Activated CD4-positive, CD25-positive, alpha-beta regulatory T cell (primary cell): Measurements from ENCODE around the gene MSX1.

ENCODE experiments used
- DNase-seq, 4 experiments: peaks; one replicate each; lab custom pipeline; 2025; lab: John Stamatoyannopoulos, UW

The MSX1 gene

DNA sequence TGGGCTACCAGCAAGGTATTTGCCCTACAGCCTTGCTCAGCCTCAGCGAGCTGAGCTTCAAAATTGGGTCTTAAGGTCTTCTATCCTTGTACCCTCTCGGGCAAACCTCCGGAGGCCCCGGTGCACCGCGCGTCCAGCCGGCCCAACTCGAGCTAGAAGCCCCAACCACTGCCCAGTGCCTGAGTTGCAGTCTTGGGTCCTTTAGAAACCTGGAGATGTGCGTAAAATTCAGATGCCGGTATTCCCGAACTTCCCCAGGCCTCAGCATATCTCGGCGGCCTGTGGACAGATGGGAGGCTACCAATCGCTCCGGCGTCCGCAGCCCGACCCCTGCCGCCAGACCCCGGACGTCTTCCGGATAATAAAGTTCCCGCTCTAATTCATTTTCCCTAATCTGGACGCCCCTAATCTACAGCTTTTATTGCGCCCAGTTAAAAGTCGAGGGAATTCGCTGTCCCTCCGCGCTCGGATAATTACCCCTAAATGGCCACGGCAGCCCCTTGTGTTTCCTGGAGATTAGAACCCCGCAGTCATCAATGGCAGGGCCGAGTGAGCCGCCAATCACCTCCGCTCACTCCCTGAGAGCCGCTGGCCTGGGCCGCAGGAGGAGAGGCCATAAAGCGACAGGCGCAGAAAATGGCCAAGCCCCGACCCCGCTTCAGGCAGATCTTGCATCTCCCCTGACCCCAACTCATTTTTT, 1.5 kb upstream of the MSX1 start:
- no peak for DNase-seq

DNA sequence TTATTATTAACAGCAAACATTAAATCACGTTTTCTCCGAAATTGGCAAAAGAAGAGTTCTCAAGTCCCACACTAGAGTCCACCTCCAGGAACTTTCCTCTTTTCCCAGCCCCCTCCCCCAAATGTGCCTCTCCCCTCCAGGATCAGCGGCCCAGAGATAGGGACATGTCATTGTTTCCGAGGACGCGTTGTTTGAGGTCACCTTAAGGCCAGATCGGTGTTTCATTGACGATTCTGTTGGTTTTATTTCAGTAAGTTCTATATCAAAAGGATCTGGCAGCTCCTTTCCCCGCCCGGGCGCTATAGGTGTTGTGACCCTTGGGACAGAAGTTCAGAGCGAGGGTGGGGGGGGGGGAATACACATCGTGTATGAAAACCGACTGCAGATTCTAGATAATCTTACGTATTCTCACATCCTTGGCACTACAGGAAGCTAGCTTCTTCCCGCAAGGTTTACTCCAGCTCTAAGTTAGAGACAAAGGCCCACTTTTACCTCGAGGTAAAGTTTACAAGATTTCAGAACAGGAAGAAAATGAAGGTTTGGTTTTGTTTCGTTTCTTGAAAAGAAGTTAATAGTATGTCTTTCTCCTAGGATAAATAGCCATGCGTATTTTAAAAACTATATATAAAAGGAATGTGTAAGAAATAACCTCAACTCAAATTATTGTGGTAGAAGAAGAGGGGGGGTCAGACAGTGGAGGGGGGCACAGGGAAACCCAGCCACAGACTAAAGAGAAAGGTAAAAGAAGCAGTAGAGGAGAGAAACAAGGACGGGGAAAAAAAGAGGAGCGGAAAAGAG, 739 bp upstream of the MSX1 start:
- no peak for DNase-seq

DNA sequence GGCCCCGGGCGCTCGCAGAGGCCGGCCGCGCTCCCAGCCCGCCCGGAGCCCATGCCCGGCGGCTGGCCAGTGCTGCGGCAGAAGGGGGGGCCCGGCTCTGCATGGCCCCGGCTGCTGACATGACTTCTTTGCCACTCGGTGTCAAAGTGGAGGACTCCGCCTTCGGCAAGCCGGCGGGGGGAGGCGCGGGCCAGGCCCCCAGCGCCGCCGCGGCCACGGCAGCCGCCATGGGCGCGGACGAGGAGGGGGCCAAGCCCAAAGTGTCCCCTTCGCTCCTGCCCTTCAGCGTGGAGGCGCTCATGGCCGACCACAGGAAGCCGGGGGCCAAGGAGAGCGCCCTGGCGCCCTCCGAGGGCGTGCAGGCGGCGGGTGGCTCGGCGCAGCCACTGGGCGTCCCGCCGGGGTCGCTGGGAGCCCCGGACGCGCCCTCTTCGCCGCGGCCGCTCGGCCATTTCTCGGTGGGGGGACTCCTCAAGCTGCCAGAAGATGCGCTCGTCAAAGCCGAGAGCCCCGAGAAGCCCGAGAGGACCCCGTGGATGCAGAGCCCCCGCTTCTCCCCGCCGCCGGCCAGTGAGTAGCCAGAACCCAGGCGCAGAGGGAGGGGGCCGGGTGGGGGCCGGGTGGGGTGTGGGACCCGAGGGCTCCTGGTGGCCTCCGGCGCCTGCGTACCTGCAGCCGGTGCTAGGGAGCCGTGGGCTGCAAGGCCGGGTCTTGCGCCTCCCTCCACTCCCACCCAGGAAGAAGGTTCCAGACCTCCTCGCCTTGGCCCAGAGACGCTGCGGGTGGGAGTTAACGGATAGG, 534 bp downstream of the MSX1 start:
- no peak for DNase-seq

DNA sequence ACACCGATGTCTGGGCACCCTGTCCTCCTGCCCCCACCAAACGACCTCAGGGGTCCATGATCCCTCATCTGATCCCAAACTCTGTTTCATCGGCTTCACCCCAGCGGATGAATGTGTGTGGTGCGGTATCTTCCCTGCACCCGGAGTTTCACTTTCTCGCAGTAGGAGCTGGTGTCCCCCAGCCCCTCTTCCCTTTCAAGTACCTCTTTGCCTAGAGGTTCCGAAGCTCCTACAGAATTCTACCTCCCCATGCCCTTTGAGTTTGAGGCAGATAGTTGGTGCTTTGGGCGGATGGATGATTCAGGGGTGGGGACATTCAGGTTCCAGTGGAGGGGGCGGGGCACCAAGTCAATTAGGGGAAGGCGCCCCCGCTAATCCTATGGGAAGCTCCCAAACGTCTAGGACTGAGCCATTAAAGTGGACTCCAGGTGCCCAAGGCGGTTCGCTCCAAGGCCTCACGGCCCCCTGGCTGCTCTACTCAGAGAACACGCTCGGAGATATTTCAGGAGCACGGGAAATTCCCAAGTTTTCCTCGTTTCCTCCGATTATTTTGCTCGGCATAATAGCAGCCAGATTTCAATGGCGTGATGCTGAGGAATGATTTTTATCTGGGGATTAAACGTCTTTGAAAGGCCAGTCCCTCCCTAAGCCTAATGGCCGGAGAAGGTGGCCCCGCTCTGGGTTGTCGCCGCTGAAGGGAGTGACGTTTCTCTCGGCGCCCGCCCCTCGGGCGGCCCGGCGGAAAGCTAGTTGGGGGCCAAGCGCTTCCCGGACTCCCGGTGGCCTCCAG, 1.3 kb downstream of the MSX1 start:
- no peak for DNase-seq

DNA sequence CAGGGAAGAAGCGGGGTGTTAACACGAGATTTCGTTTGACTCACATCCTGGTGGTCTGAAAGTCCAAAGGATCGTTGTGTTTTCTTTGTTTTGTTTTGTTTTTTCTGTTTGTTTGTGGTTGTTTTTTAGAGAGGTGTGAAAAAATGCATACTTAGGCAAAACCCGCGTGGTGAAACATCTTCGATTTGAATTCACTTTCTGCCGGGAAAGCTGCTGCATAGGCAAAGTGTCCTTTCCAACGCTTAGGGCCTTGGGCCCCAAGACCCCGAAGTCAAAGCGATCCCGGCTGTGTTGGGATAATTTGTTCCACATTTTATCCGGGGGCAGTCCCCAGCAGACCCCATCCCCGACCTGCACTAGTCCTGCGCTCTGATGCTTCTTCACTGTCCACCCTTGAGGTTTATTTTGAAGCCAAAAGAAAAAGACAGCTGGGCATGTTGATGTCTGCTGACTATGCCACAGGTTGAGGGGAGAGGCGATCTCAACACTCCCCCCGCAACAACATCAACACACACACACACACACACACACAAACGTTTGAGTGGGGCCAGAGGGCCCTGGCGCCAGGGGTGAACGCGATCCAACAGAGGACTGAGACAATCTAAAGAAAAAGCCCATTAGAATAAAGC, 2.0 kb downstream of the MSX1 start:
- DNase-seq: no peak

DNA sequence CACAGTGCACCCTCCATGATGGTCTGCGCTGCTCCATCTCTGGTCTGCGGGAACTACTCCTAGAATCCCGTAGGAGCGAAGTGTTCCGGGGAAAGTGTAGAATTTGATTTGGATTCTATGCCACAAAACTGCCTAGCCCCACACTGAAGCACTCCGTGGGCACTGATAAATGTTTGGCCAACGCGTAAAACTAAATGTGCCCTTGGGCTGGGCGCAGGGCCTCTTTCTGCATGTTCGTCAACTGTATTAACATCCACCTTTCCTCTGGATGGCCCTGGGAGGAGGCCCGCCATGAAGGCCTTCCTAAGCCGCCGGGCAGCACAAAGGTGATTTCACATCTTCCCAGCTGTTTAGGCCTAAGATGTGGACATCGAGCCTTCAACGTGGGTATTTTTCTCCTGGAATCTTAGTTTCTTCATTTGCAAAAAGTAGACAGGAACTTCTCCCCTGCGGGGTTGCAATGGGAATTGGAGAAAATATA, 2.6 kb downstream of the MSX1 start:
- DNase-seq: no peak

DNA sequence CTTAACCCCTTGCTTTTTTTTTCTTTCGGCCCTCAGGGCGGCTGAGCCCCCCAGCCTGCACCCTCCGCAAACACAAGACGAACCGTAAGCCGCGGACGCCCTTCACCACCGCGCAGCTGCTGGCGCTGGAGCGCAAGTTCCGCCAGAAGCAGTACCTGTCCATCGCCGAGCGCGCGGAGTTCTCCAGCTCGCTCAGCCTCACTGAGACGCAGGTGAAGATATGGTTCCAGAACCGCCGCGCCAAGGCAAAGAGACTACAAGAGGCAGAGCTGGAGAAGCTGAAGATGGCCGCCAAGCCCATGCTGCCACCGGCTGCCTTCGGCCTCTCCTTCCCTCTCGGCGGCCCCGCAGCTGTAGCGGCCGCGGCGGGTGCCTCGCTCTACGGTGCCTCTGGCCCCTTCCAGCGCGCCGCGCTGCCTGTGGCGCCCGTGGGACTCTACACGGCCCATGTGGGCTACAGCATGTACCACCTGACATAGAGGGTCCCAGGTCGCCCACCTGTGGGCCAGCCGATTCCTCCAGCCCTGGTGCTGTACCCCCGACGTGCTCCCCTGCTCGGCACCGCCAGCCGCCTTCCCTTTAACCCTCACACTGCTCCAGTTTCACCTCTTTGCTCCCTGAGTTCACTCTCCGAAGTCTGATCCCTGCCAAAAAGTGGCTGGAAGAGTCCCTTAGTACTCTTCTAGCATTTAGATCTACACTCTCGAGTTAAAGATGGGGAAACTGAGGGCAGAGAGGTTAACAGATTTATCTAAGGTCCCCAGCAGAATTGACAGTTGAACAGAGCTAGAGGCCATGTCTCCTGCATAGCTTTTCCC, 3.4 kb downstream of the MSX1 start:
- DNase-seq: no peak

DNA sequence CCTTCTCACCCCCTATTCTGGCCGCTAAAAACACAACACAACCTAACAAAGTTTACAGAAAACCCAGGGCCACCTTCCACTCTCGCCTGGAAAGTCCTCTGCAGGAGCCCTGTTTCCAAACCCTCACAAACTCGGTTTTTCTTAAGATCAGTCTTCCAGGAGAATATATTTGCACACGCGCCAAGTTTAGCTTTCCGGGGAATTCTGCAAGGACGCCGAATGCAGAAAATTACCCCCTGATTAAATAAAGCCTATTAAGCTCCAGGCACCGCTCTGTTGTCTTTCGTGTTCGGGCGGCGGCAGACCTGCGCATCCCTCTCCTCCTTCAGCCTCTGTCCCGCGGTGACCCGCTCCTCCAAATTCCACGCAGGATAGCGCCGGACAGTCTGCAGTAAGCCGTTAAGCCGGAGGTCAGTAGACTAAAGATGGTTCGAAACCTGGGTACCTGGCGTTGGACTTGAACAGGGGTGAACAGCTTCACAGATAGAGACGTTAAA, 5.0 kb downstream of the MSX1 start:
- DNase-seq: no peak

DNA sequence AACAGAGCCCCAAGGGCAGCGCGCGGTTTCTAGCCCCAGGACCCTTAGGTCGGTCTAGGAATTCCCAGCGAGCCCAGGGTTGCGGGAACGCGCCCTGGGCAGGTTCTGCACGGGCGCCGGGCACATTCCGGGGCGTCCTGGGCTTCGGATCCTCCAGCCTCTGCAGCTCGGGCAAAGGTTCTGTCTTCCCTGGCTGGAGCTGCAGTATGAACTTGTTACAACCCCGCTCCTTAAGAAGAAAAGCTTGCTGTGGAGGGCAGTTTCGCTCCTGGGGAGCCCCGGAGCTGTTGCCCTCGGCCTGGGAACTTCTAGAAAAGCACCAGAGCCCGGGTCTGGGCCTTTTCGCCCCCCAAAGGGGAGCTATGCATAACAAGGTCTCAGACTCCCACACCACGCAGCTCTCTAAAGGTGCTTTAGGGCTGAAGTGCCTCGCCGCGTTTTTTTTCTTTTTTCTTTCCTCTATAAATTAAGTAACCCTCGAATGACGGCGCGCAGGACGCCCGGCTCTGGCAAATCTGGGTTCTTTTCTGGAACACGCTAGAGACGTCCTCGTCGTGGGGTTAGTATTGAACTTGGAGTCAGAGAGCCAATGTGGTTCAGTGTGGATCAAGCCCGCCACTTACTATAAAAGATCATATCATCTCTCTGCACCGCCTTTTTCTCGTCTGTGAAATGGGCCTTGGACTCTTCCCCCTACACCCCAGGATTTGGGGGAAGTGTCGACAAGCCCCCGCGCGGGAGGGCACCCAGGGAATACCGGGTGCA, 5.7 kb downstream of the MSX1 start:
- DNase-seq: no peak

DNA sequence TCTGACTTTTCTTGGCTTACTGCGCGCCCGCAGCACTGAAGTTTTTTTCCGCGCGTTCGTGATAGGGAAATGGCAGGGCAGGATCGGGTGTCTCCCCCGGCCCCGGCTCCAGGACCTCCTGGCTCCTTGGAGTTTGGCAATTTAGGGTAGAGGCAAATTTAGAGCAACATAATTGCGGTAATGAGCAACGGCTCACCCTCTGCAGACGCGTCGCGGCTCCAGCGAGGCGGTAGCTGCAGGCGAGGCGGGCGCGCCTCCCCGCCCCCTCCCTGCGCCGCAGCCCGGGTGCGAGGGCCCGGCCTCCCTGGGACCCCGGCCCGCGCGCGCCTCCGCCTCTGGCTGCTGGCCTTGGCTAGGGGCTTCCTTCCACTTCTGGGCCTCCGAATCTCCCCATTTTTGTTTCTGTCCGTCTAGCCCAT, 6.2 kb downstream of the MSX1 start:
- DNase-seq: no peak

DNA sequence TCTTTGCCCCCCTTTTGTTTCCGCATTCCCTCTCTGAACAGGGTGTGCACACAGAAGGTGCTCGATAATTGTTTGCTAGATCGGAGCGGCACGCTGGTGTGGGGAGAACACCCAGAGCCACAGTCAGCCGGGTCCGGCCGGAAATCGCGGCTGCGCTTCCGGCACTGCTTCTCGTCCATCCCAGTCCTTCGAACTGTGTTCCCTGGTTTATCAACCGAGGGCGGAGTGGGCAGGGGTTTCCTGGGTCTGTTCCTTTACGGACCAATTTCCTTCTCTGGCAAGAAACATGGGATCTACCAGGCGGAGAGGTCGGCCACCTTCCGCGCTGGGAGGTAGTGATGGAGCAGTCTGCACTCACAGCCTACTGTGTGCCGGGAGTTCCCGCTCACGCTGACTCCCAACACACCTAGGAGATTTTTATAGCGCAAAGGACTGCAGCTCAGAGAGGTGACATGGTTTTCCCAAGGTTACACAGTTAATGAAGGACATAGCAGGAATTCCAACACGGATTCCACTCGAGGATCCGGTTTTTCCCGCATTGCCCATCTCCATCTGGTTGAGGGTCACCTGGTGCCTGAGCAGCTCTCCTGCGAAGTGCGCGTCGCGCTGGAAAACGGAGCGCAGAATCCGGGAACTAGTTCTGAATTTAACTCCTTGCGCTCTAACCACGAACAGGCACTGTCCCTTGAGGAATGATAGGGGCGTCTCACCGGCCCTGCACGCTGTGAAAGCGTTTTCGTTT, 6.8 kb downstream of the MSX1 start:
- DNase-seq: no peak

DNA sequence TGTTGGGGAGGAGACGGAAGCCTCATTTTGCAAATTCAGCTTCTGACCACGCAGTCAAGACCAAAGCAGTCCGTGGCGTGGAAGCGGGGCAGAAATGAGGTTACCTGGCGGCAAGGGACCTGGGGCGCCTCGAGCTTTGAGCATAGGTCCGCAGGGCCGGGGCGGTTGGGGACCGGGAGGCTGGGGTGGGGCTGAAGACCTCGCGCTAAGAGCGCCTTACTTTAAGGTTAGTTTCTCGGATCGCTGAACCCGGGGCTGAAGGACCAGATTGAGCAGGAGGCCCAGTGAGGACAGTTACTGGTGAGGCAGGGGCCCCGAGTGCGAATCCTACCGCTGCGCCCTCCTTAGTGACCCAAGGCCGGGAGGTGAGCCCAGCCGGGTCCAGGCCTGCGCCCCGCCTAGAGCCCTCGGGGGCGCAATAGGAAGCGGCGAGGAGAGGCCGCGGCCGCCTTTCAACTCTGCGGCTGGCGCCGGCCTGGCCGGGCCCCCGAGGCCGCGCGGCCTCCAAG, 7.5 kb downstream of the MSX1 start:
- no peak for DNase-seq

DNA sequence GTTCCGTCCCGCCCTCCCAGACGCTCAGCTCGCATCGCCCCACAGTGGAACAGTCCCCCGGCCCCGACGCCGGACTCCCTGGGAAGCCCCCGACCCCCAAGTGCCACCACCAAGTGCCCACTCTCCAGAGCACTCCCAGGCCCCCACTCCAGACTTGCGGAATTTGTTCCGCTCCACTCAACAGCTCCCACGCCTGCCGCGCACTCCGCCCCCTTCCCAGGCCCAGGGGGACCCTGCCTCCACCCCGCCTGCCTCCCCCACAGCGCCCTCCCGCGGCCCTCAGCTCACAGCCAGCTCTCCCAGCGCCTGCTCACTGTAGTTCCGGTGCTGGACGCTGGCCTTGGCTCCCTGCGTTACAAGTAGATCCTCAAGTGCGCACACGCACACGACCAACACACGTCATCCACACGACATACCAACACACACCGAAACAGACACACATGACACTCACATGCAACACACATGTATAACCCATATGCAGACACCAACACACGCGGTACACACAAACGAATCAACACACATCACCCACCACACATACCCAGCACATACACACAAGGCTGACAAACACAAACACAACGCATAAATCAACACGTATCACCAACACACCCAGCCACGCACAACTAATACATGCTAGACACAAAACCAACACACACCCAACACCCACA, 8.0 kb downstream of the MSX1 start:
- DNase-seq: no peak

DNA sequence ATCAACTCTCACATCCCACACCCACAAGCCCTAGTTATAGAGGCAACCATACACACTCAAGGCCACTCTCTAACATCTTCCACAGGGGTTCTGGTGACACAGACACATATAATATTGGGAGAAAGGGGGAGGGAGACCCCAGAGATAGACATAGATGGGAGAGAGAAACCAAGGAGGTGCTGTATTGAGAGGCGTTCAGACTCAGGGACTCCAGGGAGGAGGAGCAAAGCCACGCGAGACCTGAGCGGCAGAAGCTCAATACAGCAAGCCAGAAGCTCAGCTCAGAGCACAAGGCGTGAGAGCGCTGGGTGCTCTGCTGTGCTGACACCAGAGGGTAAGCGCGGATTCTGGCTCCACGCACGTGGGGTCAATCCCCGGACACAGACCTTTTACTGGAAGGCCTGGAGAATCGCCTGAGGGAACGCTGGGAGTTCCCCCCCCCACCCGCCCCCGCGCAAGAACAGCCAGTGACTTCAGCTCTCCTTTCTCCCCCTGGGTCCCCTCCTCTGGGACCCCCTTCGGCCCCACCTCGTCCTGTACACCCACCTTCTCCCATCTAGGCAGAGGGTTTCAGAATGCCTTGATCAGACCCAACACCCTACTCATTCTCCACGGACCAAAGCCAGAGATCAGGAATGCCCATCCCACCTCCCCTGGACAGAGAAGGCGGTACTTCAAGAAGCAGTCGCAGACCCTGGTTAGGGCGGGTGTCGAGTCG, 8.7 kb downstream of the MSX1 start:
- no peak for DNase-seq

DNA sequence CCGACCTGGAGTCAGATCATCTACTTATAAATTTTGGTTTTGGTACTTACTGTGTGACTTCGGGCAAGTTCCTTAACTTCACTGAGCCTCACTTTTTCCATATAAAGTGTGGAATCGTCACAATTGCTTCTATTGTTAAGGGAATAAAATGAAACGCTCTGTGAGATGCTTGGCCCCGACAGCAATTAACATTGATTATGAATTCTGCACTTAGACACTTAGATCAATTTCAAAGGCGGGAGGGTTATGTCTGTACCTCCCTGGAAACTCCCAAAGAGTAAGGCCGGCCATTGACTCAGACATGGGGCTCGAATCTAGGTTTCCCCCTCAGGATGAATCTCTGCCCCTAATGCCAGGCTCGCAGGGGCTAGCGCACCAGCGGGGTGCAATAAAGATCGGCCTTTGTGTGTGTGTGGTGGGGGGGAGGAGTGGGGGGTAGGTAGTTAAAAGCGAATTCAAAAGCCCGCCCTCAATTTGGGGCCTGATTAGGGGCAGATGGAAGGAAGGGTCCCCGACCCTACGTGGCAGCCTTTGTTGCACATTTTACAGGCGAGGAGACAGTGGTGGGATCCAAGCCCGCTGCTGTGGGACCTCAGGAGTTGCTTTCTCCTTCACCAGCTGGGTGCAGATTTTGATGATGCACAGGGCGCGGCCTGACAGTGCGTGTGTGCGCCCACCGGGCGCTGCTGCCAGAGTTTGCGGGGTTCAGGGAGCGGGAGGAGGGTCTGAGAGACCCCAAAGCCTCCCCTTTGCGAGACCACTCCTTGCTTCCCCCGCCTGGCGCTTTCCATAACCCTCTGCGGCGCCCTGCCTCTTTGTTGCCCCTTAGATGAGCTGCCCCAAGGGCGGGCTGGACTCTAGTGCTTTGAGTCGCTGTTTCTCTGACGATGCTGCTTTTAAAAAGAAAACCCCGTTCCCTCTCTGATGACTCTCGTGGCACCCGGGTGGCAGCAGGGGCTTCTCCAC, 9.6 kb downstream of the MSX1 start:
- DNase-seq: no peak
